HUES48 (cell line): ENCODE data around the gene PLEKHA7.
"Not testable (repeated sequence)": the region's sequence is repeated elsewhere in the genome, so short reads cannot be mapped to it uniquely, and the experiment has no call there.

Source experiments
- H3K27ac ChIP-seq: one replicate; pipeline ENCODE4 v1.7.0; 2013; ENCODE audit warnings: low read depth, low read length, inconsistent platforms
- H3K27me3 ChIP-seq: 2 replicates; pipeline ENCODE4 v1.6.1; 2013; ENCODE audit warnings: mild to moderate bottlenecking, low read length; ENCODE audit not compliant: control insufficient read depth, insufficient read depth
- H3K36me3 ChIP-seq: 2 replicates; pipeline ENCODE4 v1.6.1; 2013; ENCODE audit warnings: low read length; ENCODE audit not compliant: control insufficient read depth, insufficient read depth
- H3K4me1 ChIP-seq: 2 replicates; pipeline ENCODE4 v1.6.1; 2013; ENCODE audit warnings: mild to moderate bottlenecking, low read length; ENCODE audit not compliant: control insufficient read depth, insufficient read depth
- H3K4me3 ChIP-seq: 2 replicates; pipeline ENCODE4 v1.5.1; 2013; ENCODE audit warnings: mild to moderate bottlenecking, low read depth, low read length
- H3K9ac ChIP-seq: 2 replicates; pipeline ENCODE4 v1.6.1; 2013; ENCODE audit warnings: mild to moderate bottlenecking, low read depth, low read length, moderate library complexity
- H3K9me3 ChIP-seq: 2 replicates; pipeline ENCODE4 v1.6.1; 2013; ENCODE audit warnings: low read length; ENCODE audit not compliant: control insufficient read depth, insufficient read depth

PLEKHA7 gene

DNA sequence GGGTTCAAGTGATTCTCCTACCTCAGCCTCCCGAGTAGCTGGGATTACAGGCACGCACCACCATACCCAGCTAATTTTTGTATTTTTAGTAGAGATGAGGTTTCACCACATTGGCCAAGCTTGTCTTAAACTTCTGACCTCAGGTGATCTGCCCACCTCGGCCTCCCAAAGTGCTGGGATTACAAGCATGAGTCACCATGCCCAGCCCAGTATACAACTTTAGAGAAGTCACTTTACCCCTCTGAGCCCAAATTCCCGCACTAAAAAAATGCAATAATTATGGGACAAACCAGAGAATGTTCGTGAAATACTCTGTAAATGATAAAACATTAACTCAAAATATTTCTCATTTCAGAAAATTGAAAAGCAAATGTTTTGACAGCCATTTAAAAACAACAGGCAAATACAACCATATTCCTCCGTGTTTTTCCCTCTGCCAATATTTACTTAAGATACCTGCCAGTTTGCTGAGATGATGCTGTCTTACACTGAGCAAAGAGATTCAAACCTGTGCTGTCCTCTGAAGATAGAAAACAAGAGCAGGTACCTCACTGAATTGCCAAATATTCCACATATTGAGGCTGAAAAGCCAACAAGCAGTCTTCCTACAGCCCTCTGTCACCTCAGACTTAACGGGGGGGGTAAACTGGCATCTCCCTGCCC lies 9.6 kb downstream of the PLEKHA7 start:
- Histone ChIP-seq H3K4me1 (no peaks in the 10 kb centered on the region), H3K4me3 (no peak overlapping the region), H3K9ac (no peak overlapping the region), H3K27me3 (no peaks in the 10 kb centered on the region), H3K9me3 (no peaks in the 10 kb centered on the region), H3K36me3 (peaks cover 10% of the 10 kb centered on the region; the same call in 1 of the 2 replicates), H3K27ac (no peak overlapping the region)

DNA sequence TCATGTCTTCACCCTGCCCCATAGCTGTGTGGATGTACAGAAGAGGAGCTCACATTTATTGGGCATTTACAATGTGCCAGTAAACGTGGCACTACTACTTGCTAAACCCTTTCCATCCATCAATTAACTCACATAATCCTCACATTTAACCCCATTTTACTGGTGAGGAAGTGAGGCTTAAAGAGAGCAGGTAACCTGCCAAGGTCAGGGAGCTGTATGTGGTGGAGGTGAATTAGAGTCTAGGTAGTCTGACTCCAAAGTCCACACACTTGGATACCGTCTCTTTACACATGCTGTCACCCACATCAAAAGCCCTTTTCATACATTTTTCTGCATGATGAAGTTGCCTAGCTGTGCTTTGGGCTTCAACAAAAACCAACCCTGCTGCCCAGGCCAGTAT lies 10.8 kb downstream of the PLEKHA7 start:
- Histone ChIP-seq H3K4me1 (no peaks in the 10 kb centered on the region), H3K27me3 (no peaks in the 10 kb centered on the region), H3K27ac (no peak overlapping the region), H3K9me3 (no peaks in the 10 kb centered on the region), H3K9ac (no peak overlapping the region), H3K4me3 (no peak overlapping the region), H3K36me3 (peaks cover 10% of the 10 kb centered on the region; the same call in 1 of the 2 replicates)

DNA sequence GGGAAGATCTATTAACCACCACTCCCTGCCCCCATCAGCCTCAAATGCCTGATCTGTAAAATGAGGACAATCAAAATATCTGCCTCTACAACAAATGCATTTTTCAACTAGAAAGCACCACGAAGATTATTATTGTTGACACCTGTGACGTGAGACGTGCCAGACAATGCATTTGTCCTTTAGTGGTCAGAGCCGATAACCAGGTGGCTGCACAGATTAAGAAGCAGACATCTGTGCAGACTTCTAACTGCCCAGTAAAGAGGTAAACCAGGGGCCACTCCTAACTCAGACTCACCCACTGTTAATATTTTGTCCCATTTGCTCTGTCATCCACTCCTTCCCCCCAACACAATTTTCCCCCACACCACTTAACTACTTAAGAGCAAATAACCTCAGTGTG lies 11.7 kb downstream of the PLEKHA7 start:
- Histone ChIP-seq H3K4me1 (no peaks in the 10 kb centered on the region), H3K9me3 (no peaks in the 10 kb centered on the region), H3K36me3 (peaks cover 10% of the 10 kb centered on the region; the same call in 1 of the 2 replicates), H3K4me3 (no peak overlapping the region), H3K27me3 (no peaks in the 10 kb centered on the region), H3K27ac (no peak overlapping the region), H3K9ac (no peak overlapping the region)

DNA sequence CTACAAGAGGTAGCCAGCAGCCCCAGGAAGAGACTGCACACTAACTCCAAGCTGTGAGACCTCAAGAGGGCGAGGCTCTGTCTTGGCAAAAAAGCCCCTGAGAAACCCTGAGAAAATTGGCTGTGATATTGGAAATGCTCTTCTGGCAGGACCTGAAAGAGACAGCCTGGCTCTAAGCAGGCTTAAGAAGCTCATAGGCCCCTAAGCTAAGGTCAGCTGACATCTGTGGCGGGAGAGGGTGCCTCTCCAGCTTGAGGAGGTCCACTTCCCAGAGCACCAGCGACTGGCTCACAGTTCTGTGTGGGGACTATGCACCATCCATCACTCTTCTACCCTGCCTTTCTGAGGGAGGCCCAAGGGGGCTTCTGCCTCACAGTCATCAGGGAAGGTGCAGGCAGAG lies 12.4 kb downstream of the PLEKHA7 start:
- Histone ChIP-seq H3K4me3 (no peak overlapping the region), H3K4me1 (no peaks in the 10 kb centered on the region), H3K9ac (no peak overlapping the region)

DNA sequence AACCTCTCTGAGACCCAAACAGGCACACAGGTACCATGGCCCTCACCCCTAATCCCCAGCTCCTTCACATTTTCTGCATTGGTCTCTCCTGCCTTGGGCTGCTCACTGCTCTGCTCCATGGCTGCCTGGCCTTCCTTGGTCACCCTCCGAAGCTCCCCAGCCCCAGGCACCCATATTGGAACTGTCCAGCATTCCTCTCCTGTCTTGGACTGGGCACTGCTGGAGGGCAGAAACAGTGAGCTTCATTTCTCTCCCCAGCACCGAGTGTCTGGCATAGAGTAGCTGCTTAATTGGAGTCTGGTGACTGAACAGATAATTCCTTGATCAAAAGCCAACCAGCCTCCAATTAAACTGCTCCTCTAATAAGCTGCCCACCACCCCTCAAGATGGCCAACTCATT lies 13.2 kb downstream of the PLEKHA7 start:
- H3K36me3 ChIP-seq = peaks cover 10% of the 10 kb centered on the region; the same call in 1 of the 2 replicates
- H3K27me3 ChIP-seq = no peaks in the 10 kb centered on the region
- H3K27ac ChIP-seq = no peak overlapping the region
- no peaks in the 10 kb centered on the region for H3K4me1 ChIP-seq
- H3K9me3 ChIP-seq = no peaks in the 10 kb centered on the region
- no peak overlapping the region for H3K4me3 ChIP-seq
- H3K9ac ChIP-seq = no peak overlapping the region

More for the DNA sequence above, 12.4 kb downstream of the PLEKHA7 start:
- Histone ChIP-seq H3K27me3 (no peaks in the 10 kb centered on the region), H3K36me3 (peaks cover 10% of the 10 kb centered on the region; the same call in 1 of the 2 replicates), H3K9me3 (no peaks in the 10 kb centered on the region), H3K27ac (no peak overlapping the region)

DNA sequence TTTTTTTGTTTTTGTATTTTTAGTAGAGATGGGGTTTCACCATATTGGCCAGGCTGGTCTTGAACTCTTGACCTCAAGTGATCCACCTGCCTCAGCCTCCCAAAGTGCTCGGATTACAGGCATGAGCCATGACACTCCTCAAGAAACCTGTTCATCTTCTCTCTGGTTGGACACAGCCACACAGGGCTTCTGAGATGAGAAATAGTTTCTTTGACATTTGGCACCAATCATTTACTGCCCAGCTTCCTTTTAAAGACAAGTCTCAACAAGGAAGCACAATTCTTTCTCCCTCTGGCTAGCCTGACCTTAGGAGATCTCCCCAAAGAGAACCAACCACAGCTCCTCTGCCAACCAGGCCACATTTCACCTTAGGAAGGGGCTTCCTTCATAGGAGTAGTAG lies 14.0 kb downstream of the PLEKHA7 start:
- not testable (repeated sequence) for H3K9ac ChIP-seq, H3K27me3 ChIP-seq, H3K27ac ChIP-seq, H3K9me3 ChIP-seq, H3K4me1 ChIP-seq, H3K4me3 ChIP-seq
- peaks cover 10% of the 10 kb centered on the region; the same call in 1 of the 2 replicates for H3K36me3 ChIP-seq

DNA sequence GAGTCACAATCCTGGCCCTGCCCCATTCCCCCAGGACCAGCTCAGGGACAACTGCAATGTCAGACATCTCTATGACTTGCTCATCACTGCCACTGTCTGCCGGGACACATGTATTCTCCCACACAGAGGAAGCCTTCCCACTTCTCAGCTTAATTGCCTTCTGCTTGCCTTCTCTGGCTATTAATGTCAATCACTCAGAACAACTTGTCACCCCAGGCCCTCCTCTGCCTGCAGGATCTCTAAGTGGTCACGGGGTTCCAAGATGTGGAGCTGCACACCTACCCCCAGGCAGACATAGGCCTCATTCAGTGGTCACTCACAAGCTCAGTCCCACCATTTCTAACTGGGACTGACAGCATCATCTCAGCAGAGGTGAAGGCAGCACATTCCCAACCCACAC lies 15.1 kb downstream of the PLEKHA7 start:
- H3K9ac ChIP-seq = no peak overlapping the region
- H3K4me1 ChIP-seq = no peaks in the 10 kb centered on the region
- H3K9me3 ChIP-seq = no peaks in the 10 kb centered on the region
- no peaks in the 10 kb centered on the region for H3K27me3 ChIP-seq
- no peak overlapping the region for H3K4me3 ChIP-seq
- no peak overlapping the region for H3K27ac ChIP-seq
- H3K36me3 ChIP-seq = peaks cover 10% of the 10 kb centered on the region; the same call in 1 of the 2 replicates

DNA sequence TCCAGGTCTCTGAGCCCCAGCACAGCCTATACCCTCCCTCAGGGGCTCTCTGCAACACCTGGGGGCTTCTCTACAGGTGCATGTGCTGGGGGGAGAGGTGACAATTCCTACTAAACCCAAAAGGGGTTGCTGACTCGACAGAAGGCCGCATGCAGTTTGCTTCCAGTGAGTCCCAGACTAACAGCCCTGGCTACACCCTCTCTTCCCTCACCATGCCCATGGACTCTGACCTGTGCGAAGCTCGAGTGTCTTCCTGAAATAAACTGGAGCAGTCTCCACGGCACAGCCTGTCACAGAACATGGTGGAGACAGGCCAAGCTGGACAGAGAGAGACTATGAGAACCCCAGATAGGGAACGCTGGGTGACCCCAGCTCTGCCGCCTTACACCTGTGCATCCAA lies 16.6 kb downstream of the PLEKHA7 start:
- Histone ChIP-seq H3K9ac (no peak overlapping the region), H3K4me1 (no peaks in the 10 kb centered on the region), H3K27ac (no peak overlapping the region), H3K36me3 (no peaks in the 10 kb centered on the region; the same call in 1 of the 2 replicates), H3K9me3 (no peaks in the 10 kb centered on the region), H3K4me3 (no peak overlapping the region), H3K27me3 (no peaks in the 10 kb centered on the region)

DNA sequence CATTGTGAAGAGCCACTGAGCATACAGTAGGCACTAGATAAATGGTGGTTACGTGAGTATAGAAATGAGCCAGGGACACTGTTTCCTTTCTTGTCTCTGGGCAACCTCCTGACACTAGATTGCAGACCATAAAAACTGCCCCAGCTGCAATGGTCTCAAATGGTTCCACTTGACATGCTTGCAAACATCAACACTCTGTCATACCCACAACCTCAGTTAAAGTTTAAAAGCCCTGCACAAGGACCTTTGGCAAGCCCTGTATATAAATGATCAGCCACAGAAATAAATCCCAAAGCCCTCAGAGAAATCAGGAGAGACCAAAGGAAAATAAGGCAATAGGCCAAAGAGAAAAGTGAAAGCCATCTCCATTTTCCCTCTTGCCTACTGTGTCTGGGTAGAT lies 20.7 kb downstream of the PLEKHA7 start:
- Histone ChIP-seq H3K9ac (no peak overlapping the region), H3K36me3 (peaks cover 3% of the 10 kb centered on the region; the same call in 1 of the 2 replicates), H3K27me3 (no peaks in the 10 kb centered on the region)

DNA sequence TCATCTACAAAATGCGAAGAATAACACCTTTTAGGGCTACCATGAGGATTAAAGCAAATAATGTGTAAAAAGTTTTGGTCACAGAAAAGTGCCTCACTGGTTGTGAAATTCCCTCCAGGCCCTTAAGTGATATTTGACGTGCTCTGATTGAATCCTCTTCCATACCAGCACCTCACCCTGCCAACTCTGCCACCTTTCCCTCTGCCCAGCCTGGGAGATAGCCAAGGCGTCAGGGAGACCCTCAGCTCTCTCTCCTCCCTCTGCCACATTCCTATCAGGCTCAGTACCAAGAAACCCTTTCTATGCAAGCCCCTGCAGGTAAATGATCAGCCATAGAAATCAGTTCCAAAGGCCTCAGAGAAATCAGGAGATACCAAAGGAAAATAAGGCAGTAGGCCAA lies 21.4 kb downstream of the PLEKHA7 start:
- Histone ChIP-seq H3K27ac (no peak overlapping the region), H3K27me3 (no peaks in the 10 kb centered on the region)

More for the DNA sequence above, 20.7 kb downstream of the PLEKHA7 start:
- Histone ChIP-seq H3K27ac (no peak overlapping the region), H3K9me3 (no peaks in the 10 kb centered on the region), H3K4me1 (no peaks in the 10 kb centered on the region), H3K4me3 (no peak overlapping the region)

DNA sequence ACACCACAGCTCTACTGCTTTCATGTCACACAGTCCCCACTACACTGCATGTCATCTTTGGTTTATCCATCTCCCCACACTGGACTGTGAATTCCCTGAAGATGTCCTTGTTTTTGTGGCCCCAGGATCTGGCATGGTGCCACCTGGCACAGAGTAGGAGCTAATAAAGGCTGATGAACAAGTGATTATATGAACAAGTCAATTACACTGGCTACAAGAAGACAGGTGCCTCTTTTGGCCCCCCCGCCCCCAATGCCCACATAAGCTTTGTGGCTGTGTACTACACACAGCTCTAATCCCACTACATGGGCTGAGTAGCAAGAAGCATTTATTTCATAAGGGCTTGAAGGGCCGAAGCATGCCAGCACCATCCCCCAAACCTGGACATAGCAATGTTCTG lies 24.7 kb downstream of the PLEKHA7 start:
- H3K4me1 ChIP-seq = peaks cover 28% of the 10 kb centered on the region
- H3K9ac ChIP-seq = no peak overlapping the region
- peaks cover 3% of the 10 kb centered on the region; the same call in 1 of the 2 replicates for H3K36me3 ChIP-seq
- no peaks in the 10 kb centered on the region for H3K27me3 ChIP-seq
- H3K4me3 ChIP-seq = no peak overlapping the region
- H3K27ac ChIP-seq = no peak overlapping the region
- no peaks in the 10 kb centered on the region for H3K9me3 ChIP-seq

More for the DNA sequence above, 21.4 kb downstream of the PLEKHA7 start:
- no peaks in the 10 kb centered on the region for H3K9me3 ChIP-seq
- H3K4me1 ChIP-seq = peaks cover 4% of the 10 kb centered on the region
- H3K36me3 ChIP-seq = peaks cover 3% of the 10 kb centered on the region; the same call in 1 of the 2 replicates
- H3K4me3 ChIP-seq = no peak overlapping the region
- H3K9ac ChIP-seq = no peak overlapping the region
